Measurements from ENCODE around the gene CRYBB1. TPM values are rescaled to one million over a fixed set of nuclear protein-coding genes. Genes with fewer than 3 reads are reported as not detected.

The CRYBB1 gene
- polyA plus RNA-seq, 3 donors from 2014 or later, result not detected

- Mint-ChIP-seq H3K9me3 (no peaks in the 10 kb centered on the region), H3K4me3 (peak overlapping the region; percentile 0 to 68 (median 49)), H3K27ac (peak overlapping the region; percentile 76 to 89 (median 83)), H3K36me3 (peaks cover 6 to 41% (median 31%) of the 10 kb centered on the region in 3 donors), H3K4me1 (peaks cover 92% of the 10 kb centered on the region in 2 donors), H3K27me3 (ENCODE audit: low read depth in 3 of 3) (peaks cover 0 to 5% (median 3%) of the 10 kb centered on the region in 3 donors)
- DNase-seq, result no peak
These were observed 41.7 kb downstream of the CRYBB1 start for GRCh38 chr22:26576026-26576680.

- Mint-ChIP-seq H3K4me1 (peaks cover 92% of the 10 kb centered on the region in 2 donors), H3K27me3 (ENCODE audit: low read depth in 3 of 3) (peaks cover 0 to 5% (median 3%) of the 10 kb centered on the region in 3 donors), H3K27ac (peak overlapping the region; percentile 77 to 95 (median 88)), H3K4me3 (peak overlapping the region; percentile 57 to 80 (median 68)), H3K36me3 (peaks cover 6 to 35% (median 26%) of the 10 kb centered on the region in 3 donors), H3K9me3 (no peaks in the 10 kb centered on the region)
- DNase-seq, result no peak
These were observed 43.7 kb downstream of the CRYBB1 start for GRCh38 chr22:26574001-26574723.

GRCh38 chr22:26573026-26573662 lies 44.7 kb downstream of the CRYBB1 start:
- H3K27ac Mint-ChIP-seq, result peak overlapping the region; percentile 77 to 95 (median 88)
- H3K27me3 Mint-ChIP-seq (ENCODE audit: low read depth in 3 of 3), result peaks cover 0 to 3% (median 3%) of the 10 kb centered on the region in 3 donors
- H3K36me3 Mint-ChIP-seq, result peaks cover 8 to 37% (median 26%) of the 10 kb centered on the region in 3 donors
- H3K4me3 Mint-ChIP-seq, result peak overlapping the region; percentile 57 to 80 (median 68)
- H3K9me3 Mint-ChIP-seq, result no peaks in the 10 kb centered on the region
- peak in 1 of 3 donors; percentile 32 for DNase-seq
- H3K4me1 Mint-ChIP-seq, result peaks cover 92% of the 10 kb centered on the region in 2 donors

- H3K9me3 Mint-ChIP-seq, result no peaks in the 10 kb centered on the region
- peaks cover 96 to 99% of the 10 kb centered on the region in 2 donors for H3K4me1 Mint-ChIP-seq
- peak in 1 of 3 donors; percentile 57 for DNase-seq
- peaks cover 2% of the 10 kb centered on the region in 3 donors for H3K27me3 Mint-ChIP-seq (ENCODE audit: low read depth in 3 of 3)
- H3K27ac Mint-ChIP-seq, result peak overlapping the region; percentile 77 to 95 (median 88)
- H3K36me3 Mint-ChIP-seq, result peaks cover 3 to 29% (median 17%) of the 10 kb centered on the region in 3 donors
- H3K4me3 Mint-ChIP-seq, result peak overlapping the region; percentile 57 to 82 (median 71)
These were observed 46.8 kb downstream of the CRYBB1 start for GRCh38 chr22:26570864-26571525.

GRCh38 chr22:26570115-26570514 lies 47.7 kb downstream of the CRYBB1 start:
- peaks cover 3 to 28% (median 17%) of the 10 kb centered on the region in 3 donors for H3K36me3 Mint-ChIP-seq
- DNase-seq, result no peak
- H3K4me1 Mint-ChIP-seq, result peaks cover 99 to 100% of the 10 kb centered on the region in 2 donors
- H3K27me3 Mint-ChIP-seq (ENCODE audit: low read depth in 3 of 3), result peaks cover 0 to 4% (median 2%) of the 10 kb centered on the region in 3 donors
- peak overlapping the region; percentile 42 to 82 (median 71) for H3K4me3 Mint-ChIP-seq
- no peaks in the 10 kb centered on the region for H3K9me3 Mint-ChIP-seq
- H3K27ac Mint-ChIP-seq, result peak overlapping the region; percentile 77 to 95 (median 88)

- Mint-ChIP-seq H3K27me3 (ENCODE audit: low read depth in 3 of 3) (peaks cover 2 to 4% (median 2%) of the 10 kb centered on the region in 3 donors), H3K4me3 (peak overlapping the region; percentile 46 to 77 (median 63)), H3K4me1 (peaks cover 99 to 100% of the 10 kb centered on the region in 2 donors), H3K27ac (peak overlapping the region; percentile 79 to 95 (median 86)), H3K36me3 (peaks cover 3 to 34% (median 10%) of the 10 kb centered on the region in 3 donors), H3K9me3 (no peaks in the 10 kb centered on the region)
- no peak for DNase-seq
These were observed 49.6 kb downstream of the CRYBB1 start for GRCh38 chr22:26568207-26568706.

GRCh38 chr22:26567610-26568009 lies 50.2 kb downstream of the CRYBB1 start:
- Mint-ChIP-seq H3K4me1 (peaks cover 99 to 100% of the 10 kb centered on the region in 2 donors), H3K9me3 (no peaks in the 10 kb centered on the region), H3K36me3 (peaks cover 3 to 29% (median 4%) of the 10 kb centered on the region in 3 donors), H3K4me3 (peak overlapping the region in 3 of 5 donors; percentile 28 to 59 (median 46)), H3K27ac (peak overlapping the region; percentile 79 to 95 (median 86)), H3K27me3 (ENCODE audit: low read depth in 3 of 3) (peaks cover 2 to 6% (median 2%) of the 10 kb centered on the region in 3 donors)
- no peak for DNase-seq

GRCh38 chr22:26566994-26567393 lies 50.8 kb downstream of the CRYBB1 start:
- peaks cover 99 to 100% of the 10 kb centered on the region in 2 donors for H3K4me1 Mint-ChIP-seq
- H3K27me3 Mint-ChIP-seq (ENCODE audit: low read depth in 3 of 3), result peaks cover 2 to 6% (median 2%) of the 10 kb centered on the region in 3 donors
- H3K4me3 Mint-ChIP-seq, result peak overlapping the region; percentile 21 to 72 (median 53)
- H3K36me3 Mint-ChIP-seq, result peaks cover 0 to 29% (median 3%) of the 10 kb centered on the region in 3 donors
- no peaks in the 10 kb centered on the region for H3K9me3 Mint-ChIP-seq
- peak overlapping the region in 5 of 6 donors; percentile 4 to 88 (median 79) for H3K27ac Mint-ChIP-seq
- DNase-seq, result no peak

- DNase-seq, result peak in 2 of 3 donors; percentile 40
- no peaks in the 10 kb centered on the region for H3K9me3 Mint-ChIP-seq
- peaks cover 0 to 21% (median 3%) of the 10 kb centered on the region in 3 donors for H3K36me3 Mint-ChIP-seq
- peak overlapping the region; percentile 31 to 72 (median 53) for H3K4me3 Mint-ChIP-seq
- H3K27ac Mint-ChIP-seq, result peak overlapping the region in 4 of 6 donors; percentile 28 to 67 (median 48)
- peaks cover 90 to 100% of the 10 kb centered on the region in 2 donors for H3K4me1 Mint-ChIP-seq
- peaks cover 2 to 6% (median 2%) of the 10 kb centered on the region in 3 donors for H3K27me3 Mint-ChIP-seq (ENCODE audit: low read depth in 3 of 3)
These were observed 51.9 kb downstream of the CRYBB1 start for GRCh38 chr22:26565889-26566288.

GRCh38 chr22:26565181-26565580 lies 52.6 kb downstream of the CRYBB1 start:
- peaks cover 2 to 4% (median 2%) of the 10 kb centered on the region in 3 donors for H3K27me3 Mint-ChIP-seq (ENCODE audit: low read depth in 3 of 3)
- peak overlapping the region in 4 of 6 donors; percentile 44 to 74 (median 50) for H3K27ac Mint-ChIP-seq
- H3K9me3 Mint-ChIP-seq, result no peaks in the 10 kb centered on the region
- peaks cover 90 to 100% of the 10 kb centered on the region in 2 donors for H3K4me1 Mint-ChIP-seq
- peaks cover 3 to 17% (median 5%) of the 10 kb centered on the region in 3 donors for H3K36me3 Mint-ChIP-seq
- H3K4me3 Mint-ChIP-seq, result peak overlapping the region in 4 of 5 donors; percentile 40 to 65 (median 52)
- DNase-seq, result no peak

GRCh38 chr22:26564672-26565071 lies 53.2 kb downstream of the CRYBB1 start:
- Mint-ChIP-seq H3K9me3 (no peaks in the 10 kb centered on the region), H3K4me1 (peaks cover 90 to 100% of the 10 kb centered on the region in 2 donors), H3K27ac (peak overlapping the region in 3 of 6 donors; percentile 31 to 53 (median 44)), H3K27me3 (ENCODE audit: low read depth in 3 of 3) (peaks cover 2 to 4% (median 2%) of the 10 kb centered on the region in 3 donors), H3K4me3 (peak overlapping the region in 4 of 5 donors; percentile 40 to 61 (median 52)), H3K36me3 (peaks cover 3 to 17% (median 5%) of the 10 kb centered on the region in 3 donors)
- DNase-seq, result no peak

GRCh38 chr22:26564181-26564580 lies 53.6 kb downstream of the CRYBB1 start:
- Mint-ChIP-seq H3K4me1 (peaks cover 90 to 100% of the 10 kb centered on the region in 2 donors), H3K27me3 (ENCODE audit: low read depth in 3 of 3) (peaks cover 2 to 4% (median 2%) of the 10 kb centered on the region in 3 donors), H3K36me3 (peaks cover 2 to 17% (median 5%) of the 10 kb centered on the region in 3 donors), H3K27ac (peak overlapping the region in 3 of 6 donors; percentile 35 to 56 (median 49)), H3K4me3 (peak overlapping the region; percentile 5 to 64 (median 53)), H3K9me3 (no peaks in the 10 kb centered on the region)
- no peak for DNase-seq

Data from immature natural killer cell (primary cell).